Inferior parietal cortex (tissue), 1 donor: ENCODE data around the gene SNX17.
A peak's percentile ranks its signal among the peaks of the same experiment; 100 is the strongest.

Experiments used
- DNase-seq: peaks from one replicate; pipeline ENCODE4 v3.0.0-alpha.2; 2016; ENCODE audit errors: extremely low spot score

SNX17 gene

DNA sequence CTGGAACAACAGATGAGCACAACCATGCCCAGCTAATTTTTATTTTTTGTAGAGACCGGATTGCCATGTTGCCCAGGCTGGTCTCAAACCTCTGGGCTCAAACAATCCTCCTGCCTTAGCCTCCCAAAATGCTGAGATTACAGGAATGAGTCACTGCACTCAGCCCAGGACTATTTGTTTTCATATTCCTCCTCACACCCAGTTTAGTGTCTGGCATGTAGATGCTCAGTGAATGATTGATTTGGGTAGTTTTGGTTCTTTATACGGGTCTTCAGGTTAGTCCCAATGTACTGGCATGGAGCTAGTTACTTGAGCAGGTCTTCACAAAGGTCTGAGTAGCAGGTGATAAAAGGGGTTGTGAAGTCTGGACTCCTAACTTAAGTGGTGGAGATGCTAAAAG, 6.5 kb upstream of the SNX17 start:
- DNase-seq, result no peak

DNA sequence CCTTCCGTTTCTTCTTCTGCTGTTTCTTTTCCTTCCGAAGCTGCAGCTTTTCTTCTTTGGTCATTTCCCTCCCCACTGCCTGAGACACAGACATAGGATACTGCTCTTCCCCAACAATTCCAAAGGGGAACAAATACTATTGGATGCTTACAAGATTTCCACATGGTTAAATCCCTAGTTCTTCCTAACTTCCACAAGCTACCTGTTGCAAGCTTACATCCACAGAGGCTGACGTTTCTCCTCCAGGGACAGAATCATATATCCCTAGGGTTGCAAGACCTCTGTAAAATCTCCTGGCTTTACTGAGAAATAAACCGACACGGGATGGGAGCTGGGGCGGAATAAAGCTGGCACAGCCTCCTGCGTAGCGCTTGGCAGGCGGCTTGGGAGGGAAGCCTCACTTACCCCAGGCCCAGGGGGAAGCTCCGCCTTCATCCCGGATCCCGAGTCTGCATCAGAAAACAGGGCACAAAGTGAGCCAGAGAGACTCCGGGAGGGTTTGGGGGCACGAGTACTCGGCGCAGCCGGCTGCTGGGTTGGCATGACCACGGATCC, 868 bp upstream of the SNX17 start:
- peak; percentile 21 for DNase-seq

- DNase-seq, result peak; percentile 14
These were observed 602 bp downstream of the SNX17 start for GRCh38 chr2:27370816-27371620.

DNA sequence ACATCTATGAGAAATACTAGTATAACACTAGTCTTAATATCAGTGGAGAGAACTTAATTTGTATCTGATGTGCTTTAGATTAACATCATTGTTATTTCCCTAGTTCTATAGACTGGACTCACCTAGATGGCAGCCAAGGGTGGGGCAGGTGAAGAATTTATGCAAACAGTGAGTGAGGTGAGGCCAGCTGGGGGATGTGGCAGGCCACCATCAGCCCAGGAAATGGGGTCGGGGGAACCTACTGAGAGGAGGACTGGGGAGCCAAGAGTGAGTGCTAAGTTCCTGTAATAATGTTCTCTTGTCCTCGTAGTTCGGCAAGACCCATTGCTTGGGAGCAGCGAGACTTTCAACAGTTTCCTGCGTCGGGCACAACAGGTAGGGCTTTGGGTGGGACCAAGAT, 2.5 kb downstream of the SNX17 start:
- DNase-seq, result no peak

GRCh38 chr2:27373567-27373966, 3.2 kb downstream of the SNX17 start:
- no peak for DNase-seq

- DNase-seq, result no peak
These were observed 5.2 kb downstream of the SNX17 start for GRCh38 chr2:27375513-27376099.

GRCh38 chr2:27376151-27376865, 5.9 kb downstream of the SNX17 start:
- no peak for DNase-seq

GRCh38 chr2:27376866-27377617, 6.6 kb downstream of the SNX17 start:
- no peak for DNase-seq

- DNase-seq, result no peak
These were observed 7.2 kb downstream of the SNX17 start for GRCh38 chr2:27377618-27378095.

DNA sequence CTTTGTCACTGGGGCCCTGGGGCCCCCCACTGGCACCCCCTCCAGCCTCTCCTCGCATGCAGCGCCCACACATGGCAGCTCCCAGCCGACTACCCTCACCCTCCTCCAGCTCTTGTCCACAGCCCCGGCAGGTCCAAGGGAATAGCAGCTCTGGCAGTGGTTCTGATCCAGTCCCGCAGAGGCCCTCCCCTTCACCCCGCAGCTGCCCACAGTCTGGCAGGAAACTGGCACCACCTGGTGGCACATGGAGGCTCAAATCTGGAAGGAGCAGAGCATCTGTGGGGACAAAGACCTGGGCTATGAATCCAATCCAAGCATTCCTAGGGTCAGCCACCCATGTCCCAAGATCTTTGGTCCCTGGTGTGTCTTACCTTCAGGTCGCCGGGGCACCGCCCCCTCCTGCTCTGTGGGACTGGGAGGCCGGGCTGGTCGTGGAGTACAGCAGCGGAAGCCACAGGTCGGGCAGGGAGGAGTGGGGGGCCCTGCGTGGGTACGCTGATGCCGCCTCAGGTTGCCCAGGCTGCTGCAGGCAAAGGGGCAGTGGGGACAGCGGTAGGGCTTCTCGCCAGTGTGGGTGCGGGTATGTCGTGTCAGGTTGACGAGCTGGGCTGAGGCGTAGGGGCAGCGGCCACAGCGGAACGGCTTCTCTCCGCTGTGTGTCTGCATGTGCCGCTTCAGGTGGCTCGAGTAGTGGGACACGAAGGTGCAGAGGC, 7.8 kb downstream of the SNX17 start:
- DNase-seq, result no peak

GRCh38 chr2:27378809-27379290, 8.4 kb downstream of the SNX17 start:
- no peak for DNase-seq

GRCh38 chr2:27379383-27379835, 9.0 kb downstream of the SNX17 start:
- DNase-seq, result no peak

DNA sequence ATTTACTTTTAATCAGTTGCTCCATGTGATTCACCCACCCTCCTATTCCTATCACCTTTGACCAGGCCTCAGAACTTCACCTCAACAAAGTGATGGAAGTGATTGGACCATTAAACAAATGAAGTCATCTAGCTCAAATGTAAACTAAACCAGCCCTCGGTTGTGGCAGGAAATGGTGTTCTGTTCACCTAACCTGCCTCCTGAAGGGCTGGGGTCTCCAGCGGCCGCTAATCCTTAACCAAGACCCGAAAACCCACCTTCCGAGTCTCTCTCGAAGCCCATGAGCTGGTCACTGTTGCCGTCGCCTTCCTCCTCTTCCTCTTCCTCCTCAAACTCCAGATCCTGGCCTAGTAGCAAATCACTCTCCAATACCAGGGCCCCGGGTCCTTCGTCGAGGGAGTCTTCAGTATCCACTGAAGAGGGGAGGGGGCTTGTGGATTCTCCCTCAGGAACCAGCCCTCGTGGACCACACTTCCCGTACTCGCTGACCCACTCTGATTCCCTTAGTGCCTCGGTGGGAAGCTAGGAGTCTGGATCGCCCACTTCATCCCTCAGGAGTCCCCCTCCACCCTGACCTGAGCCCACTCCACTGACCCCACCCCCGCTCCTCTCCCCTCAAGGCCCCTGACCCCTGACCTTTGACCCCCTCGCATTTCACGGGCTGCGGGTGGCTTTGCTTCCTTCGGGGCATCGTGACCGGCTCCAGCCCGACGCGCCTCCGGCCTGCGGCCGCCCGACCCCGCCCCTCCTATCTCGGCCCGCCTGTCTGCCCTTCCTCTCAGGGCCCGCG, 9.6 kb downstream of the SNX17 start:
- peak; percentile 42 for DNase-seq

- DNase-seq, result peak; percentile 97
These were observed 10.5 kb downstream of the SNX17 start, which contains the start of gene ZNF513 for GRCh38 chr2:27380626-27381545. ZNF513 (minus strand) TSS chr2:27380734; CDS start chr2:27380526, 208 bp downstream.

DNA sequence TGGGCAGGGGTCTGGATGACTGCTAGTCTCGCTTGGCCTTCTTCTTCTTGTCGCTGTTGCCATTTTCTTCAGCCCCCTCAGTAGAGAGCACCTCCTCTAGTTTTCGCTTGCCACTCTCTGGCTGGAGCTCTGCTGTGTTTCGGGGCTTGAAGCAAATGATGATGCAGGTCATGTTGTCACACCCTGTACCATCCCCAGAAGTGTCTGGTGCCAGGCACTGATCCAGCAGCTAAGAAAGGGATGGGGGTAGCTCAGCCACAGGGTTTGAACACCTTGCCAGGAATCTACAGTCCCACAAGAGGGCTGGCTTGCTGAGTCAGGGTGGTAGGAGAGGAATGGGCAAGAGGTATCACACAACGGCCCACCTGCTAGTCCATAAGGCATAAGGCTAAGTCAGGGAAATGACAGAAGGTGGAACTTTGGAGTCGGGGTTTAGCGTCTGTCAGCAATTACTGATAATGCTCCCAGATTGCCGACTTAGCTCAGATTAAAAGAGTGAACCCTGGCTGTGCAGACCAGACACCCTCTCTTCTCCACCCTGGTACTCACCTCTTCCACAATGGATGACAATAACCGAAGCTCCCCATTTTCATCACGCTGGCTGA, 11.3 kb downstream of the SNX17 start:
- no peak for DNase-seq

GRCh38 chr2:27390822-27391679, 20.6 kb downstream of the SNX17 start:
- no peak for DNase-seq

DNA sequence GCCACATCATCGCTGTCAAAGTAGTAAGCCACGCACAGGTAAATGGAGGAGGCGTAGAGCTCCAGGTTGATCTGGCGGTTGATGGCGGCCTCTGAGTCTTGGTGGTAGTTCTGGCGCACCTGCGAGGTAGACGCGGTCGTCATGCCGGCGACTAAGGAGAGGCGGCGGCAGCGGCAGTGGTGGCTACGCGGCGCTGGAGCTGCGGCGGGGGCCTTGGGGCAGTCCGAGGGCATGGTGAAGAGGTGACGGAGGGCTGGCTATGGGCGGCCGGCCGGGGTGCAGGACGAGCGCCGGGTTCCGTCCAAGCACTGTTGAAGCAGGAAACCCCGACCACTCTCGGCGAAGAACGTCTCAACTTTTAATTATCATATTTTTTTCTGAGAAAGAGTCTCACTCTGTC, 22.8 kb downstream of the SNX17 start:
- DNase-seq, result no peak
